Small intestine (tissue), 7 donors: ENCODE data around the gene SLC9A3. TPM values are rescaled to one million over a fixed set of nuclear protein-coding genes. Genes with fewer than 3 reads are reported as not detected.

ENCODE experiments used
- DNase-seq, 2 donors: peaks; one replicate each; pipeline versions ENCODE4 v3.0.0 to v3.0.0-alpha.2; 2013
- FAIRE-seq: peaks from 2 replicates; lab custom pipeline; 2012; peaks lifted over from hg19 to GRCh38; lab: Jason Lieb, UNC
- H3K27ac ChIP-seq, 3 donors: one replicate each; pipeline ENCODE4 v1.5.1; 2013; ENCODE audit warnings: low read length in 2 of 3, mild to moderate bottlenecking in 2 of 3, control low read depth in 1 of 3, inconsistent platforms in 1 of 3, low read depth in 1 of 3, moderate library complexity in 1 of 3
- H3K27me3 ChIP-seq, 3 donors: one replicate each; pipeline ENCODE4 v1.6.1; 2013; ENCODE audit warnings: low read length in 3 of 3, inconsistent platforms in 1 of 3; ENCODE audit not compliant: control insufficient read depth in 3 of 3, insufficient read depth in 3 of 3
- H3K36me3 ChIP-seq, 3 donors: one replicate each; pipeline ENCODE4 v1.6.1; 2013; ENCODE audit warnings: low read length in 3 of 3, inconsistent platforms in 1 of 3, low read depth in 1 of 3, mild to moderate bottlenecking in 1 of 3, moderate library complexity in 1 of 3; ENCODE audit not compliant: control insufficient read depth in 3 of 3, insufficient read depth in 2 of 3
- H3K4me1 ChIP-seq, 3 donors: one replicate each; pipeline ENCODE4 v1.6.1; 2013; ENCODE audit warnings: low read length in 2 of 3, inconsistent platforms in 1 of 3, low read depth in 1 of 3, mild to moderate bottlenecking in 1 of 3, moderate library complexity in 1 of 3; ENCODE audit not compliant: control insufficient read depth in 3 of 3, insufficient read depth in 2 of 3
- H3K4me3 ChIP-seq, 3 donors: one replicate each; pipeline ENCODE4 v1.5.1; 2013; ENCODE audit warnings: low read length in 3 of 3, control low read depth in 1 of 3, inconsistent platforms in 1 of 3, low read depth in 1 of 3, mild to moderate bottlenecking in 1 of 3, moderate library complexity in 1 of 3
- H3K9me3 ChIP-seq, 2 donors: one replicate each; pipeline ENCODE4 v1.6.1; 2013; ENCODE audit warnings: low read depth in 1 of 2, low read length in 1 of 2; ENCODE audit not compliant: control insufficient read depth in 2 of 2, insufficient read depth in 1 of 2
- WGBS, 3 donors: extraction: QIAGEN DNeasy Blood & Tissue Kit; methylation state at CpG; one replicate each; pipeline ENCODE4 v1.1.7; 2013; 5-methylcytosine and 5-hydroxymethylcytosine counted together
- polyA plus RNA-seq, 4 donors: library from polyadenylated mRNA; stranded (reverse) in 3 of 4; unstranded in 1 of 4; fragments of 200-250 nt in 3 of 4; fragments of 120-200 nt in 1 of 4; gene quantifications; one replicate each; pipeline versions ENCODE4 v1.2.1 to v1.2.3, GENCODE V29; 2013
- donor health status: healthy with polysubstance abuse.
- donor health status: control.
- donor health status: control.
- donor health status: Bipolar disorder and iron deficiency.
- donor health status: healthy.

SLC9A3 gene
- polyA plus RNA-seq, 4 donors: 24.1 to 178 (median 50.3) TPM

DNA sequence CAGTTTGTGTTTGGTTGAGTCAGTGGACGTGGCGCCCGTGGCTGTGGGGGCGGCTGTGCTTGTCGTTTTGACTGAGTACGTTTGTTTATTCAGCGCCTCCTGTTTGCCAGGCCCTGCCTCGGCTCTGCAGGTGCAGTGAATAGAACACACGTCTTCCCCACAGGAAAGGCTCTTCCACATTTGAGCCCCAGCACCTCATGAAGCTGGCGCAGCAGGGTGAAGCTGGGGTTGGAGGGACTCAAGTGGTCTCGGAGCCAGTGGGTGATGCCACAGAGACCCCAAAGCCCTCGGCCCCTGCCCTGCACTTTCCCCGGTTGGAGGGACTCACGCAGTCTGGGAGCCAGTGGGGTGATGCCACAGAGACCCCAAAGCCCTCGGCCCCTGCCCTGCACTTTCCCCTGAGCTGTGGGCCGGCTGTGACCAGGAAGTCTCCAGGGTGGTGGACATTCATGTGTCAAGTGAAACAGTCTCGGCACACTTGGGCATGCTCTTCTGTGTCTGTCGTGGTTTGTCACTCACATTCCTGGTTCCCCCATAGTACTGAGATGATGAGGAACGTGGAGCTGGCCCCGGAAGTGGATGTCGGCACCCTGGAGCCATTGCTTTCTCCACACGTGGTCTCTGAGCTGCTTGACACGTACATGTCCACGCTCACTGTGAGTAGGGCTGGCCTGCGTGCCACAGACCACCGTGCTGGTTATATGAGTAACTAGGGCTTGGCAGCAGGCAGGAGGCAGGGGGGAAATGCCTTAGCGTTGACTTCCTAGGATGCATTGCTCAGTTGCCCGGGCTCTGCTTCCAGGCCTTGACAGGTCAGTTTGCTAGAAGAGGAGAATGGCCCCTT, 67.7 kb downstream of the SLC9A3 start:
- Histone ChIP-seq H3K36me3 (peaks cover 13 to 73% (median 26%) of the 10 kb centered on the region in 3 donors), H3K4me1 (no peaks in the 10 kb centered on the region), H3K4me3 (no peak overlapping the region), H3K27ac (no peak overlapping the region), H3K9me3 (peaks cover 0 to 11% of the 10 kb centered on the region in 2 donors), H3K27me3 (no peaks in the 10 kb centered on the region)
- FAIRE-seq: no peak
- no peak for DNase-seq
- 87 to 90% (median 88%) methylated on average over 28 of the region's 28 CpGs for WGBS, 3 donors

GRCh38 chr5:455806-456205, 68.4 kb downstream of the SLC9A3 start:
- Histone ChIP-seq H3K4me1 (no peaks in the 10 kb centered on the region), H3K27ac (no peak overlapping the region), H3K9me3 (peaks cover 0 to 13% of the 10 kb centered on the region in 2 donors), H3K4me3 (no peak overlapping the region), H3K36me3 (peaks cover 13 to 71% (median 26%) of the 10 kb centered on the region in 3 donors), H3K27me3 (no peaks in the 10 kb centered on the region)
- DNase-seq: no peak
- FAIRE-seq: no peak
- 90 to 94% (median 93%) methylated on average over 11 of the region's 11 CpGs for WGBS, 3 donors

DNA sequence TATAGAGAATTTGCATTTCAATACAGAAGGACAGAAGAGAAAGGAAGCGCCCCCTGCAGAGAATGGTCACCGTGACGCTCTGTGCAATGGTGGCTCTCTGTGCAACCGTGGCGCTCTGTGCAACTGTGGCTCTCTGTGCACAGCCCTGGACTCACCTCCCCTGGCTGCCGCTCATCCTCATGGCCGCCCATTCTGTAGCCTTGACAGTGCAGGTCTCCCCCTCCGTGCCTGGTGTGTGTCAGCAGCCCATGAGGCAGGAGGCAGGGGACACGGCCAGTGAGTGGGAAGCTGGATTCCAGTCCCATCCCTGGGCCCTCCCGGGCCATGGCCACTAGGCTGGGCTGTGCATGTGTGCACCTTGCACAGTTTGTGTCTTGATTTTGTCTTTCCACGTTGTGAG, 69.3 kb downstream of the SLC9A3 start:
- FAIRE-seq (no peak), DNase-seq (no peak)
- Histone ChIP-seq H3K4me3 (no peak overlapping the region), H3K4me1 (no peaks in the 10 kb centered on the region), H3K27ac (no peak overlapping the region), H3K36me3 (peaks cover 13 to 67% (median 25%) of the 10 kb centered on the region in 3 donors), H3K27me3 (no peaks in the 10 kb centered on the region), H3K9me3 (peaks cover 0 to 13% of the 10 kb centered on the region in 2 donors)
- WGBS, 3 donors: 85 to 92% (median 88%) methylated on average over 11 of the region's 11 CpGs

GRCh38 chr5:453725-454481, 70.3 kb downstream of the SLC9A3 start:
- no peak for DNase-seq
- no peaks in the 10 kb centered on the region for H3K4me1 ChIP-seq
- no peak overlapping the region for H3K27ac ChIP-seq
- no peak overlapping the region for H3K4me3 ChIP-seq
- H3K9me3 ChIP-seq: peaks cover 0 to 13% of the 10 kb centered on the region in 2 donors
- H3K27me3 ChIP-seq: no peaks in the 10 kb centered on the region
- no peak for FAIRE-seq
- 88 to 89% (median 89%) methylated on average over 16 of the region's 16 CpGs for WGBS, 3 donors
- peaks cover 10 to 64% (median 24%) of the 10 kb centered on the region in 3 donors for H3K36me3 ChIP-seq

DNA sequence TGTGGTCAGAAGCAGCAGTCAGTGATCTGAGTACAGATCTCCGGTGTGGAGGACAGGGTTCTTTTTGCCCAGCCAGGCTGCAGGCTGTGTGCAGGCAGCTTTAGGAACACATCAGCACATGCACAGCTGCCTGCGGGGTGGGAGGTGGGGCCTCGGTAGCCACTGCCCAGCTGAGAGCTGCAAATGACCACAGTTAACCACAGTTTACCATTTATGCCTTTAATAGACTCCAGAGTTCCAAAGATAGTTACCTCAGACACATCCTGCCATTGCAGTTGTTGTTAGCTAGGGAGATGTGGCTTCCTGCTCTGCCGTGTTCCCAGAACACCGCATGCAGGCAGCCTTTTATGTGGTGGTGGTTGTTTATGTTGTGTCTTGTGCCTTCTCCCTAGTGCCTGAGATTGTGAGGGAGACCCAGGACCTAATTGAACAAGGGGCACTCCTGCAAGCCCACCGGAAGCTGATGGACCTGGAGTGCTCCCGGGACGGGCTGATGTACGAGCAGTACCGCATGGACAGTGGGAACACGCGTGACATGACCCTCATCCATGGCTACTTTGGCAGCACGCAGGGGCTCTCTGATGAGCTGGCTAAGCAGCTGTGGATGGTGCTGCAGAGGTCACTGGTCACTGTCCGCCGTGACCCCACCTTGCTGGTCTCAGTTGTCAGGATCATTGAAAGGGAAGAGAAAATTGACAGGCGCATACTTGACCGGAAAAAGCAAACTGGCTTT, 71.1 kb downstream of the SLC9A3 start:
- no peaks in the 10 kb centered on the region for H3K4me1 ChIP-seq
- no peaks in the 10 kb centered on the region for H3K27me3 ChIP-seq
- H3K4me3 ChIP-seq: no peak overlapping the region
- H3K36me3 ChIP-seq: peaks cover 10 to 63% (median 29%) of the 10 kb centered on the region in 3 donors
- WGBS, 3 donors: 92 to 96% (median 93%) methylated on average over 17 of the region's 17 CpGs
- peaks cover 0 to 13% of the 10 kb centered on the region in 2 donors for H3K9me3 ChIP-seq
- DNase-seq (no peak), FAIRE-seq (no peak)
- H3K27ac ChIP-seq: no peak overlapping the region

DNA sequence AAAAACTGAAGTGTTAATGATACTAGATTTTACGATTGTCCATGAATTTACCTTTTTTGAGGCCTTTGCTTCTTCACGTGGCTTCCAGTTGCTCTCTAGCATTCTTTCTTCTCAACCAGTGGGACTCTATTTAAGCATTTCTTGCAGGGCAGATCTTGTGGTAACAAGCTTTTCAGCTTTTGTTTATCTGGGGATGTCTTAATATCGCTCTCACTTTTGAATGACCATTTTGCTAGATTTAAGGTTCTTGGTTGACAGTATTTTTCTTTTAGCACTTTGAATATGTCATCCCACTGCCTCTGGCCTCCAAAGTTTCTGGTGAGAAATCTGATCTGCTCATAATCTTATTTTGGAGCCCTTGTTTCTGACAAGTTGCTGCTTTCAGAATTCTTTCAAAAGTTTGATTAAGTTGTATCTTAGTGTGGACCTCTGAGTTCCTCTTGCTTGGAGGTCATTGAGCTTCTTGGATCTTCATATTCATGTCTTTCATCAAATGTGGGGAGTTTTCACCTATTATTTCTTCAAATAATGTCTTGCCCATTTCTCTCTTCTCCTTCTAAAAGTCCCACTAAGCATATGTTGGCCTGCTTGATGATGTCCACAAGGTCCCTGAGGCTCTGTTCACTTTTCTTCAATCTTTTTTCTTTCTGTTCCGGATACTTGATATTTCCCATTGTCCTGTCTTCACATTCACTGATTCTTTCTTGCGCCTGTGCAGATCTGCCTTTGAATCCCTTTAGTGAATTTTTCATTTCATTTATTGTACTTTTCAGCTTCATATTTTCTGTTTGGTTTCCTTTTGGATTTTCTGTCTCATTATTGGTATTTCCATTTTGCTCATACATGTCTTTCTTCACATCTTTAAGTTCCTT, 72.4 kb downstream of the SLC9A3 start:
- Histone ChIP-seq H3K4me3 (no peak overlapping the region), H3K27ac (no peak overlapping the region), H3K36me3 (peaks cover 19 to 65% (median 30%) of the 10 kb centered on the region in 3 donors), H3K4me1 (no peaks in the 10 kb centered on the region), H3K9me3 (peaks cover 0 to 13% of the 10 kb centered on the region in 2 donors), H3K27me3 (no peaks in the 10 kb centered on the region)
- 79 to 84% (median 80%) methylated on average over 5 of the region's 5 CpGs for WGBS, 3 donors
- DNase-seq: no peak
- no peak for FAIRE-seq

DNA sequence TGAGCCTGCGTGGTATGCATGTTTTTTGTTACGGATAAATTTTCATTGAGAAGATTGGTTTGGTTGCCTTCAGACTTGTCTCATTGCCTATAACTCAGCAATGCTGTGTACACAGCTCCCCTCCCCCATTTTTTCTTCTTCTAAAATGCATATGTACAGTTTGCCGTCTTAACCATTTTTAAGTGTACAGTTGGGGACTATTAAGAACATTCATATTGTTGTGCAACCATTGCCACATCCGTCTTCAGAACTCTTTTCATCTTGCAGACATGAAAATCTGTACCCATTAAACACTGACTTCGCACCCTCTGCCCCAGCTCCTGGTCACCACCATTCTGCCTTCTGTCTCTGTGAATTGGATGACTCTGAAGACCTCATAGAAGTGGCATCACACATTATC, 75.1 kb downstream of the SLC9A3 start:
- Histone ChIP-seq H3K36me3 (peaks cover 18 to 57% (median 31%) of the 10 kb centered on the region in 3 donors), H3K27ac (no peak overlapping the region), H3K4me3 (no peak overlapping the region), H3K4me1 (peaks cover 0 to 3% (median 2%) of the 10 kb centered on the region in 3 donors), H3K27me3 (no peaks in the 10 kb centered on the region), H3K9me3 (peaks cover 0 to 13% of the 10 kb centered on the region in 2 donors)
- 93 to 96% (median 95%) methylated on average over 5 of the region's 5 CpGs for WGBS, 3 donors
- FAIRE-seq: no peak
- DNase-seq: no peak
